IPS-20b (cell line): Measurements from ENCODE around the gene CCBE1.

Source experiments
- H3K27ac ChIP-seq: one replicate; pipeline ENCODE4 v1.5.1; 2013; ENCODE audit warnings: low read length
- H3K27me3 ChIP-seq: 2 replicates; pipeline ENCODE4 v1.6.1; 2013; ENCODE audit warnings: mild to moderate bottlenecking, low read length, inconsistent platforms; ENCODE audit not compliant: insufficient read depth
- H3K36me3 ChIP-seq: 2 replicates; pipeline ENCODE4 v1.6.1; 2013; ENCODE audit warnings: low read depth, mild to moderate bottlenecking, inconsistent platforms, low read length, moderate library complexity; ENCODE audit not compliant: insufficient read depth
- H3K4me1 ChIP-seq: 2 replicates; pipeline ENCODE4 v1.6.1; 2013; ENCODE audit warnings: mild to moderate bottlenecking, control low read depth, inconsistent platforms, low read length, moderate library complexity; ENCODE audit not compliant: insufficient read depth
- H3K4me3 ChIP-seq: 2 replicates; pipeline ENCODE4 v1.5.1; 2013; ENCODE audit warnings: mild to moderate bottlenecking, low read length, inconsistent platforms
- H3K9ac ChIP-seq: 2 replicates; pipeline ENCODE4 v1.6.1; 2013; ENCODE audit warnings: low read depth, mild to moderate bottlenecking, inconsistent platforms, low read length, moderate library complexity
- H3K9me3 ChIP-seq: 2 replicates; pipeline ENCODE4 v1.6.1; 2013; ENCODE audit warnings: mild to moderate bottlenecking, low read depth, low read length, inconsistent platforms; ENCODE audit not compliant: insufficient read depth

CCBE1 gene

DNA sequence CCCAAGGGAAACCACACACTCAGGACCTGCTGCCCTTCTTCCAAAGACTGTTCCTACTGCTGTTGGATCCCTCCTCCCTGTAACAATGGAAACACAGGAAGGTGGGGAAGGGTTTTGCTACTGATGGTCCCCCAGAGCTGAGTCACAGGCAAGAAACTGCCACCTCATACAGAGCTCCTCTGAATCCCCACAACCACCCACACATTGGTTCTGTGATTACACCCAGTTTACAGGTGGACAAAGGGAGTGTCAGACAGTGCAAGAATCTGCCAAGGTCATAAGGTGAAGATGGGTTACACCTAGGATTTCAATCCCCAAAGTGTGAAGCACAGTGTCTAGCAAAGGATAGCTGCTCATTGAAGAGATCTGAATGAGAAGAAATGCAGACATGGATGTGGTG, 196.5 kb downstream of the CCBE1 start:
- Histone ChIP-seq H3K4me3 (no peak overlapping the region), H3K9ac (no peak overlapping the region), H3K27me3 (no peaks in the 10 kb centered on the region), H3K27ac (no peak overlapping the region), H3K4me1 (no peaks in the 10 kb centered on the region), H3K36me3 (no peaks in the 10 kb centered on the region), H3K9me3 (no peaks in the 10 kb centered on the region)

DNA sequence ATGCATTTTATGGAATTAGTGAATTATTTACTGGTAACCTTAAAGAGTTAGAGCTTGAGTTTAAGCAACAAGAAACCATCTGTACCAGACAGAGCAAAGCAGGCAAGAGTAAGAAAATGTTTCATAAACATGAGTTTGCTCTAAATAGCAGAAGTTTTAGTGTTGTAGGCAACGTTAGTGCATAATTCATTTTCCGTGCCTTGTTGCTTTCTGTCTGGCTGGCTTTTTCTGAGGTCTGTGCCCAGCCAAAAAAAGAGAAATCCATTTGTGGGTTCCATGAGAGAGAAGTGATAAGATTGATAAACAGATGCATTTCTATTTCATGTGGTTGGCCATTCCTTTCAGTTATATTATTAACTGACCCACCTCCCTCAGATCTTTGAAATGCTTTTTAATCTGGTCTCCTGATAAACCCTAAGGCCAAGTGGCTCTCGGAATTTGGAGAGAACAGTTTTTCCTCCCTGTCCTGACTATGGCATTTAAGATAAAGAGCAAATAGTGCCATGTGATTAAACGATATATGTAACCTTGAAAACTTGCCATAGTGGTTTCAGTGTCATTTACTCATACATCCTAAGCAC, 198.6 kb downstream of the CCBE1 start:
- Histone ChIP-seq H3K27ac (no peak overlapping the region), H3K4me3 (no peak overlapping the region), H3K9ac (no peak overlapping the region), H3K27me3 (no peaks in the 10 kb centered on the region), H3K36me3 (no peaks in the 10 kb centered on the region), H3K4me1 (no peaks in the 10 kb centered on the region), H3K9me3 (no peaks in the 10 kb centered on the region)

DNA sequence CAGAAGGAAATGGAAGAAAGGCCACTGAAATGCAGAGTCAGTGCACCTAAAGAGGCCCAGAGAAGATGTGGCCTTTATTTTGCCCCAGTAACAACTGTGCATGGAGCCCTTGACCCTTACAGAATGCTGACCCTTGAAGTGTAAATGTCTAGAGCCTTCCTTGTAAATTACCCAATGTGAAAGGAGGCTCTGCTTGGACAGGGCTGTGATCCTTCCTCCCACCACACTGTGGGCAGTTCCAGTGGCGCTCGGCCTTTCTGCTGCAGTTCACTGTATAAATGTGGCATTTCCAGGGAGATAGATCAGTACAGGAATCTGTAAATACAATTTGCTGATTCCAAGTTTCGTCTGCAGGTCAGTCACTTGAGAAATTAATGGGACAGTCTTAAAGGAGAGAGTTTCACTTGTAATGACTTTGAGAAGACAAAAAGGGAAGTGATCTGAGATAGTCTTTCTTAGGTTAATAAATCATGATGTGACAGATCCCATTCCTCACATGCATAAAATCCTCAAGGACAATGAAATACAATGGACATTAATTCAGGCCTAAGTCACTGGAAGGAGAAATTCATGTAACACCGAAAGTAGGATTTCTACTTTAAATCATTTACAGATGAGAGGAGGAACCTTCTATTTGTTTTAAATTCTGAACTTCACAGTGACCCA, 204.3 kb downstream of the CCBE1 start:
- Histone ChIP-seq H3K36me3 (no peaks in the 10 kb centered on the region), H3K27ac (no peak overlapping the region), H3K4me1 (no peaks in the 10 kb centered on the region), H3K27me3 (no peaks in the 10 kb centered on the region), H3K9me3 (no peaks in the 10 kb centered on the region), H3K9ac (no peak overlapping the region), H3K4me3 (no peak overlapping the region)

DNA sequence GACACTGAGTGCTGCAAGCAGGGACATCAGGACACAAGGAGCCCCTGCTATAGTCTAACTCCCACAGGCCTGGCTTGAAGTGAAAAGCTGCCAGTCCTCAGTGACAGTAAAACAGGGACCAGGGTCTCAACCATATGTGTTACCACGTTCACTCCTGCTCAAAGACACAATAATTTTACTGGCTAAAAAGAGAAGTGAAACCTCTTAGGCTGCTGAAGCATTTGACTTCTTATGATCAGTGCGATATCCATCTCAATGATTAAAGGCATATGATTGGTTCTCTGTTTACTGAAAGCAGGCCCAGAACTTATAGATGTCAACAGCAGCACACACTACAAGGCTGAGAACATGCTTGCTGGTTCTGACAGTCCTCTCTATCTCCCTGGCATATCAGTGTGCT, 208.3 kb downstream of the CCBE1 start:
- no peak overlapping the region for H3K27ac ChIP-seq
- no peaks in the 10 kb centered on the region for H3K27me3 ChIP-seq

DNA sequence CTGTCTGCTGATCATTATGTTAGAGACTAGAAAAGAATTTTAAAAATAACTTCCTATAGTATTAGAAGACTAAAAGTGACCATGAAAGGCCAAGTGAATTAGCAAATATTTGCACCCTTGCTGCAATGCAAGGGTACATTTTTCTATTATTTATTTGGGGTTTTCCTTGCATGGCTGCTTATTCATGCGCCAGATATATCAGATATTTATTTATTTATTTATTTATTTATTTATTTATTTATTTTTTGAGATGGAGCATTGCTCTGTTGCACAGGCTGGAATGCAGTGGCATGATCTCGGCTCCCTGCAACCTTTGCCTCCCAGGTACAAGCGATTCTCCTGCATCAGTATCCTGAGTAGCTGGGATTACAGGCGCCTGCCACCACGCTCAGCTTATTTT, 211.8 kb downstream of the CCBE1 start:
- H3K9me3 ChIP-seq = no peaks in the 10 kb centered on the region
- no peak overlapping the region for H3K27ac ChIP-seq
- no peaks in the 10 kb centered on the region for H3K36me3 ChIP-seq
- no peaks in the 10 kb centered on the region for H3K4me1 ChIP-seq
- H3K27me3 ChIP-seq = no peaks in the 10 kb centered on the region
- no peak overlapping the region for H3K4me3 ChIP-seq
- H3K9ac ChIP-seq = no peak overlapping the region

More for the DNA sequence above, 208.3 kb downstream of the CCBE1 start:
- H3K9ac ChIP-seq = no peak overlapping the region
- no peaks in the 10 kb centered on the region for H3K36me3 ChIP-seq
- H3K4me1 ChIP-seq = no peaks in the 10 kb centered on the region
- H3K4me3 ChIP-seq = no peak overlapping the region
- H3K9me3 ChIP-seq = no peaks in the 10 kb centered on the region

- Histone ChIP-seq H3K4me1 (no peaks in the 10 kb centered on the region), H3K9ac (no peak overlapping the region), H3K27ac (no peak overlapping the region), H3K36me3 (no peaks in the 10 kb centered on the region), H3K27me3 (no peaks in the 10 kb centered on the region), H3K4me3 (no peak overlapping the region), H3K9me3 (no peaks in the 10 kb centered on the region)
Measured at GRCh38 chr18:59484561-59485328, 212.5 kb downstream of the CCBE1 start.

- H3K27me3 ChIP-seq = no peaks in the 10 kb centered on the region
- no peaks in the 10 kb centered on the region for H3K4me1 ChIP-seq
- no peak overlapping the region for H3K27ac ChIP-seq
- no peaks in the 10 kb centered on the region for H3K36me3 ChIP-seq
- H3K4me3 ChIP-seq = no peak overlapping the region
- H3K9ac ChIP-seq = no peak overlapping the region
- H3K9me3 ChIP-seq = no peaks in the 10 kb centered on the region
Measured at GRCh38 chr18:59484131-59484530, 213.1 kb downstream of the CCBE1 start.

- H3K9ac ChIP-seq = no peak overlapping the region
- no peak overlapping the region for H3K27ac ChIP-seq
- H3K4me3 ChIP-seq = no peak overlapping the region
- H3K4me1 ChIP-seq = no peaks in the 10 kb centered on the region
- H3K36me3 ChIP-seq = no peaks in the 10 kb centered on the region
- H3K9me3 ChIP-seq = no peaks in the 10 kb centered on the region
- no peaks in the 10 kb centered on the region for H3K27me3 ChIP-seq
Measured at GRCh38 chr18:59481436-59481835, 215.8 kb downstream of the CCBE1 start.

DNA sequence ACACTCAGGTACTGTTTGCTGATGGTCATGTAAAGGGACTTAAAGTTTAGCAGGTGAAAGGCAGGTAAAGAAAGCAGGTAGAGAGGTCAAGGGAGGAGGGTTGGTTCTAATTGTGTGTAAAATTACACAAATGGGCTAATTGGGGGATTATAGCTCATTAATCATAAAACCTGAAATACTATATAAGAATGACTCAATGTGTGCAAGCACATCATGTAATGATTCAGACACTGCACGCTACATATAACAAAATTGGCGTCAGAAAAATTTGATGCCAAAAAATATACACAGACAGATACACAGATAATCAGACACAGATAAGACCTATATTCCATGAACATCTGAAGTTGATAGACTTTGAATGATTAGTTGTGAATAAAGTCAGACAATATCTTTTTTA, 217.4 kb downstream of the CCBE1 start:
- H3K4me1 ChIP-seq = no peaks in the 10 kb centered on the region
- H3K36me3 ChIP-seq = no peaks in the 10 kb centered on the region
- H3K9me3 ChIP-seq = no peaks in the 10 kb centered on the region
- no peak overlapping the region for H3K4me3 ChIP-seq
- no peak overlapping the region for H3K27ac ChIP-seq
- H3K27me3 ChIP-seq = no peaks in the 10 kb centered on the region
- no peak overlapping the region for H3K9ac ChIP-seq

GRCh38 chr18:59478591-59478990, 218.6 kb downstream of the CCBE1 start:
- H3K9me3 ChIP-seq = no peaks in the 10 kb centered on the region
- no peak overlapping the region for H3K4me3 ChIP-seq
- H3K27me3 ChIP-seq = no peaks in the 10 kb centered on the region
- H3K9ac ChIP-seq = no peak overlapping the region
- H3K4me1 ChIP-seq = no peaks in the 10 kb centered on the region
- no peaks in the 10 kb centered on the region for H3K36me3 ChIP-seq
- H3K27ac ChIP-seq = no peak overlapping the region

GRCh38 chr18:59477849-59478248, 219.4 kb downstream of the CCBE1 start:
- H3K4me1 ChIP-seq = no peaks in the 10 kb centered on the region
- no peak overlapping the region for H3K27ac ChIP-seq
- no peak overlapping the region for H3K9ac ChIP-seq
- H3K27me3 ChIP-seq = no peaks in the 10 kb centered on the region
- no peaks in the 10 kb centered on the region for H3K36me3 ChIP-seq
- H3K9me3 ChIP-seq = no peaks in the 10 kb centered on the region
- H3K4me3 ChIP-seq = no peak overlapping the region

DNA sequence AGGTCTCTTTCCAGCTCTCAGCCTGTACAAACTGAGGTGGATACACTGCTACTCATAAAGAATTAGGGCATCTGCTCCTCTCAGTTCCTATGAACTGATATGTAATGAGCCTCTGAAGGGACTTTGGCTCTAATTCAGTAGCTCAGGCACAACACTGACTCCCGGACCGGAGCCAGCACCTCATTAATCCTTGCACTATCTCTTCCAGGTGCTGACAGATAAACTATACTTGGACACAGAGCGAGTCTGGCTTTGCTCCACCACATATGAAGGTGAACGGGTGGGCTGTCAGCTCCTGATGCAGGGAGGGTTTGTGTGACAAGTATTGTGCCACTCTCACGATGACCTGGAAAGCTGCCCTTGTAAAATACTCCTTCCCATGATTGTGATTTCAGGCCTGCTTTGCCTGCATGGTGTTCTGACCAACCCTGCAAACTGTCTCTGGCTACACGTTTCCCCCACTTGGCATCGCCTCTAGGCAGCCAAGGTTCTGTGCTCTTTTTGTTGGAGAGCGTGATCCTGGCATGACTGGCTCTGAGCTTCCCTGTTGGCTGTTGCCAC, 226.6 kb downstream of the CCBE1 start:
- no peak overlapping the region for H3K4me3 ChIP-seq
- no peaks in the 10 kb centered on the region for H3K36me3 ChIP-seq
- no peaks in the 10 kb centered on the region for H3K4me1 ChIP-seq
- no peak overlapping the region for H3K27ac ChIP-seq
- H3K9me3 ChIP-seq = no peaks in the 10 kb centered on the region
- no peak overlapping the region for H3K9ac ChIP-seq
- H3K27me3 ChIP-seq = no peaks in the 10 kb centered on the region
